Measurements from ENCODE around the gene SEZ6.

- TF ChIP-seq CTCF (IDR thresholded peaks at IDR 0.05): no peak
- no peak for TF ChIP-seq POLR2A (IDR thresholded peaks at IDR 0.05; ENCODE audit: low read depth)
Observed at GRCh38 chr17:29003289-29003688, 2.5 kb downstream of the SEZ6 start.

Data from esophagus muscularis mucosa (tissue), 3 donors.